ENCODE measurements around the gene FRMD4B.

The FRMD4B gene

DNA sequence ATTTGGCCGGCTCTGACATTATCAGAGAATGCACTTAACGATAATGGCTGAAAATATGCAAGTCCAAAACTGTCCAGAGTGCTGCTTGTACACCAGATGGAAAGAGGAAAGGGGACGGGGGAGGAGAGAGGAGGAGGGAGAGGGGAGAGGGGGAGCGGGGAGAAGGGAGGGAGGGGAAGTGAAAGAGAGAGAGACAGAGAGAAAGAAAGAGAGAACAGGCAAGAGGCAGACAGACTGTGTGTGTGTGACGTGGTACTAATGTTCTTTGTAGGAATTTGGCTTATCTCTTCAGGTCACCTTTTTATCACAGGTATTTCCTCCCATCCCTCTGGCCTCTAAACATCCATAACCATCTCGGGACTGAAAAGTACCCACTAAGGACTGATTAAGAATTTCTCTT is 188.4 kb downstream of the FRMD4B start:
- DNase-seq = no peak

DNA sequence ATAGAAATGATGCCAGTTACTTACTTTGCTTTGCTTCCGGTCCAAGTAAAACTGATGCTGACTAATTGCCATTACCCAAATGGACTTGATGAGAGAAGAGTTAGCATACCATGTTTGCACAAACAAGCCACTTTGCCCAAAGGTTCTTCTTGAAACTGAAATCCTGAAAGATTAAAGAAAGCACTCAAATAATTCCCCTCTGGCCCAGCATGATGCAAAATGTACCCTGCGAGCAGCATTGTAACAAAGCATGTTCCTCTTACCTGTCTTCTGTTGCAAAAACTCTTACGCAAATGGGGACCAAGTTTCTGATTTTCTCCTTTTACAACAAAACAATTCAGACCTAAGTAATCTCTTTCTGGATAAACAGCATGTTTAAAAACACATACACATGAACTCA is 189.0 kb downstream of the FRMD4B start:
- DNase-seq = no peak

DNA sequence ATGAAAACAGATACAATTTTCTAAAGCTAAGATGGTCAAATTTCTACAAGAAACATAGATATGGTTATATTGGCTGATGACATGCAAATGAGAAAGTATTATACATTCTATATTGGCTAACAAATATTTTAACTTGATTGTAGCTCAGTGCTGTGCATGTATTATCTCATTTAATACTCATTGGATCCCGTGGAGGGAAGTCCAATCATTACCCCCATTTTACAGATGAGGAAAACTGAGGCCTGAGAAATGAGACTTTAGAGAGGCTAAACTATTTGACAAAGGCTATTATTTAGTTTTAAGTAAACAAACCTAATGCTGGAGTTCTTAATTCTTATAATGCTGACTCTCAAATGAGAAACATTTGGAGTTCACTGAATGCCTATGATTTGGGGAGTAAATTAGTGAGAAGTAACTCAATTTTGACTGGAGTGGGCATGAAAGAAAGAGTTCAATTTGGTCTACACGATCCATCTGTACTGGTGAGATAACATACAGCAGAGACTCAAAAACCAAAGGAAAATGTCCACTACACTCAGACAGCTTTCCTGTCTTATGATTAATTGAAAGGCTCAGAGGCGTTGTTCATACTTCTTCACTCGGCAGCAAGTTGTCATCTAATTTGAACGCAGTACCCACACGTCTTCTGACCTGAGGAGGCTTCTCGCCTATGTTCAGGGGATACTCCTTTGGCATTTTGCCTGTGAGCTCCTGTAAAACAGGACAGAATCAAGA is 191.3 kb downstream of the FRMD4B start:
- DNase-seq = no peak

DNA sequence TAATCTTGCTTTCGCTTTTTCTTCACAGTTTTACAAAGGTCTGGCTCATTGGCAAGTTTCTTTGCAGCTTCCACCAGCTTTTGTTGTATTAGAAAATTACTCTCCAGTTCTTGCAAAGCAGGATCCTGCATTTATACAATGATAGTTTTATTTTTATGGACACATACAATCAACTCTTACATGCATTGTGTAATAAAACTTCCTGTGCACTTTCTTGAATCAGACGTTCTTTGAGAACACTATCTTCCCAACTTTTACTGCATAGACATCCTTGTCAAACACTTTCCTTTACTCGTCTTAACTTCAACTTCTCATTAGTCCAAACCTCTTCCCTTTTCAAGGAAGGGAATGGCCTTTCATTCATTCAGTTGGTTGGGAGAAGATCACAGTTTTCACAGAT is 192.1 kb downstream of the FRMD4B start:
- no peak for DNase-seq

DNA sequence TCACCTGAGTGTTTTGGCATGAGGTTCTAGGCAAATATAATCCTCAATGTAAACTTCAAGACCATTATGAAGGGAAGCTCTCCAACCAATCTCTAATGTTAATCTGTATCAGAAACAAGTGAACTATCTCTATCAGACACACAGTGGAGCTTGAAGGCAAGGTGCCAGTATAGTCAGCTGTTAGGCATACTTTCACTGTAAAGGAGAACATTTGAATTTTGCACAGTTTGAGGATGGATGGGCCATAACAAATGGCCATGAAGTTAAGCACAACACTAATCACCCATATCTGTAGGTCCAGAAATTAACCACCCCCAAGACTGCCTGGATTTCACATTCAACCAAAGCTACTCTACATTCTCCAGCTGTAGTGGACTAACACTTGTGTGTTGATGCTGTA is 194.4 kb downstream of the FRMD4B start:
- no peak for DNase-seq

DNA sequence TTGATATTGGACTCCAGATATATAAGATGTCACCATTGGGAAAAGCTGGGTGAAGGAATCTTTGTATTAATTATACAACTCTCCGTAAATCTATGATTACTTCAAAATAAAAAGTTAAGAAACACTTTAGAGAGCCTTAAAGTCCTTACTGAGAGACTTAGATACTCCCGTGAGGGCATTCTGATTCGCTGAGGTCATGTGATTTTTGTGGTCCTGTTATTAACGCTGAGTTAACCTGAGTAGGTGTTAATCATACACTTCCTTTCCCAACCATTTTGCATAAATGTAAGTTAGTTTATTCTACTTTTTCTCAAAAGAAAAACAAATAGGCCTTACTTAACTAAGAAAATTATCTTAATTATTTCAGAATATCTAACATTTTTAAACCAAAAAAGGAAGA is 196.4 kb downstream of the FRMD4B start:
- DNase-seq = no peak

DNA sequence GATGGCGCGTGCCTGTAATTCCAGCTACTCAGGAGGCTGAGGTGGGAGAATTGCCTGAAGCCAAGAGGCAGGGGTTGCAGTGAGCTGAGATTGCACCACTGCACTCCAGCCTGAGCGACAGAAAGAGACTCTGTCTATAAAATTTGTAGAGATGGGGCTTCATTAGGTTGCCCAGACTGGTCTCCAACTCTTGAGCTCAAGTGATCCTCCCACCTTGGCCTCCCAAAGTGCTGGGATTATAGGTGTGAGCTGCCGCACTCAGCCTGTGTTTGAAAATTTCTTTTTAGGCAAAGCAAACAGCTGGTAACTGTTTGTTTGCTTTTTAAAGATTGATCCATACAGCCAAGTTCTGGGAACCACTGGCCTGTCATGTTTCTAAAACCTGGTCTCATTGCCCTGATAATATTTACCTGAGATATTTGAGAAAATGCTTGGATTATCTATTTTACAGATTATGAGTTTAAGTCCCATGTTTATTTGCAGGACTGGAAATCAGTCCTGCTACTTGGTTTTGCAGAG is 199.3 kb downstream of the FRMD4B start:
- DNase-seq = no peak

DNA sequence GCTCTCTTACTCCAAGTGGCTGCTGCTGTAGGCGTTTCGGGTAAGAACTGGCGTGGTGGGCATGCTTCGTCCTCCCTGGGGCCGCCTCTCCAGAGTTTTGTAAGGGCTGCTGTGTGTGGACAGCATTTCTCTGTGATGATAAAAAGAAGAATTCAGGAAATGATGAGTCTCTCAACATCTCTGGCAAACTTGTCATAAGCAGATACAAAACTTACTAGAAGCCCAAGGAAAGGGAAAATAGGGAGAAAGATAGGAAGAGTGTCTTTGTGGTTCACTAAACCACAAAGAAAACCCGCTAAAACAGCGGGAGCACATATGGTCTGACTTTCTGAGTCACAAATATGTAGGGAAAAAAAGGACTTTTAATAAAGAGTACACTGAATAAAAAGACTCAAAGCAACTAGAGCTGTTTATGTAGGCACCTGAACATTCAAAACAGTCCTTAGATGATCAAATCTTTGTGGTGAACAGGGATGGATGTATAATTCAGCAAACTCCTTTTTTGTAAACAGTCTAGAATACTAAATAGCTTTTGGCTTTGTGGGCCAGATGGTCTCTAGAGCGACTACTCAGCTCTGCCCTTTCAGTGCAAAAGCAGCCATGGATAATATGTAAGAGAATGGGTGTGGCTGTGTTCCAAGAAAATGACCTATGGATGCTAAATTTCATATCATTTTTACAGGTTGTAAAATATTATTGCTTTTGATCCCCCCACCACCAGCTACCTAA is 203.1 kb downstream of the FRMD4B start:
- no peak for DNase-seq

DNA sequence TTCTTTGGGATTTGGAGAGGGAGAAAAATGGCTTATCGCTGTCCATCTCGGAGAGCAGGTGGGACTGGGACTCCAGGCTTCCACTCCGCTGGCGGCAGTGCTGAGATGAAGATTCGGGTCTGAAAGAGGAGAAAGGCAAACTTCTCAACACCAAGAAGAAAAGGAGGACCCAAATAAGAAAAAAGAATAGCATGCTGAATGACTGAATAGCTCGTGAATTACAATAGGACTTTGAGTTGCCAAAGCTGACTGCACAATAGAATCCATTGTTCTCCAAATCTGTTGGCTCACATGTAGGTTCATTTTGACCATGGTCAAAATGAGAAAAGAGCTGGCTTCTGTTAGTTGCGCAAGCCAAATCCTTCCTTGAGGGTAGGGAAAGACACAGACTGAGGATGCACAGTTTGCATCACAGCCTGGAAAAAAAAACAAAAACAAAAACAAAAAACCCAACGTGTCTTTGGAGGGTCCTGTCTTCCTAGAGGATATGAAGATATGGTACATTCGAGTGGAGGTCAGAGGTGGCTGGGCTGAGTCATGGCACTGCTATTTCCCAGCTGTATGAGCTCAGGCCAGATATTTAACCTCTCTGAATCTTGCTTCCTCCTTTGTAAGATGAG is 204.2 kb downstream of the FRMD4B start:
- no peak for DNase-seq

DNA sequence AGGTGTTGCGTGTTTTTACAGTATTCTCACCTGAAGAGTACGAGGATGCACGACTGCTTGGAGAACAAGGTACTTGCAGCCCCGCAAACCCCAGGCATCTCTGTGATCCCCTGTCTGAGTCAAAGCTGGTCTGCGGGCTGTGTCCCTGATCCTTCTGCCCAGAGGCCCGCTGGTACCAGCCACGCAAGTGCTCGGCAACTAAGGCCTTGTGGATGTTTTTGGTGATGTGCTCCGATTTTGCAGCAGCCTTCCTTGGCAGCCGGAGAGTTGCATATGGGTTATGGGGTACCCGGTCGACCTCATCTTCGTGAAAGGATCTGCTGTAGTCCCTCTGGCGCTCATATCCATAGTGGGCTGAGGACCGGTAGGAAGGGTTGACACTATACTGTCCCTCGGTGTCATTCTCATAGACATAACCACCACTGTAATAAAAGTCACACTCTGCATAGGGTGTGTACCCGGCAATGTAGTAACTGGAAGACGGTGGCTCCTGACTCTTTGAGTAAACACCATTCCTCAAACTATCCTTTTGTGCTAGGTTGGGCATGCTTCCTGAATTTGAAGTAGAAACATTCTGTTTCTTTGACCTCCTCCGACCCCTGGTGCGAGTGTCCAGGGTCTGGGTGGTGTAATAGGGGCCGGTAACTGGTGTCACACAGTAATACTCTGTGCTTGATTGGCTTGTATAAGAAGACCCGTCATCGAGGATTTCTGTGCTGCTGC is 204.9 kb downstream of the FRMD4B start:
- DNase-seq = no peak

DNA sequence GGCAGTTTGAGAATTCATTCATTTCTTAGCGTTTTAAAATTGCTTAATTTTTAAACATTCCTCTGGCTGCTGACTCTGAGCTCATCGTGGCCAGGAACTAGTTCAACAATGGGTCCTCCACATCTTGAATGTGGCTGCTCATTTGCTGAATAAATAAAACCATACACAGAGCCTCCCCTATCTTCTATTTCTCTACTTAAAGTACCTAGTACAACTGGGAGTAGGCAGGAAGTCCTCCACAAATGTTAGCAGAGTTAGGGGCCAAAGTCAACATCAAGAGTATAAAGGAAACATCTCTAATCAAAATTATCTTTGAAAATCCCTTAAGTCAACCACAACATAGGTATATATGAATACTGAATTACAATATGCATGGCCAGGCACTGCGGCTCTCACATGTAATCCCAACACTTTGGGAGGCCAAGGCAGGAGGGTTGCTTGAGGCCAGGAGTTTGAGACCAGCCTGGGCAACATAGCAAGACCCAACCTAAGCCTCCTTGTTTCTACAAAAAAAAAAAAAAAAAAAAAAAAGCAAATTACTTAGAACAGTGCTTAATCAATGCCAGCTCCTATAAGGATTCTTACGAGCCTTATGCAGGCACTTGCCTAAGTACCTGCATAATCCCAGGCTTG is 206.0 kb downstream of the FRMD4B start:
- no peak for DNase-seq

DNA sequence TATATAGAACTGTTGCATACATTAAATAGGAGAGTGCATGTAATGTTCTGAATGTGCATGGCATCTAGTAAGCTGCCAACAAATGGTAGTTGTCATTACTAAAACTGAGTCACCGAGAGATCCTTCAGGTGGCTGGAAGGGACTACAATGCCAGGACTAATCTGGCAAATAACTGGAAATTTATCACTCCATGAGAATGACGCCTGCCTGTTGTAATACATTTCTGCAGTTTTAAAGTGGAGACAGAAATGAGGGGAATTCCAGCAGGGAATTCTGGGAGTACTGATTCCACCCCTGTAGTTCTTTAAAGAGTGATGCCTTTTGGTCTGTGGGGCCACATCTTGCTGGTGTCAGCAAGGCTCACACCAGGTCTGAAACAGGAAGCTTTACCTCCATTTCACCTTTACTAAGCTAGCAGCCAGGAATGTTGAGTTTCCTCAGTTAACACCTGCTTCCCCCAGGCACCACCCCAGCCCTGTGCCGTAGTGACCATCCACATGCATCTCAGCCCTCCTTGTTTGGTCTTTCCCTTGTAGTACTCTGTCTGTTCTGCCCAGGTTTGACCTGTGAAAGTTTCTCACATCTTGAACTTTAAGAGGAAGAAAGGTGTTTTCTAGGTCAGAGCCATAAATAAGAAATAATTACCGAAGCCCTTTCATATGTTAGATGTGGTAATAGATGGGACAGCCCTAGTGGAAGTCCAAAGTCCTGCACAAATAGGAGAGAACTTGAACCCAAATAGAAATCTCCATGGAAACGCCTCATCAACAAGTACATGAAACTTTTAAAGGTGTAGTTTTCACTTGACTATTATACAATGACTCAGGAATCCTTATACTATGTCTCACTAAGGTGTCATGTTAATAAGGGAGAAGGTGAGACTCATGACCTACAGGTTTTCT is 206.8 kb downstream of the FRMD4B start:
- no peak for DNase-seq

DNA sequence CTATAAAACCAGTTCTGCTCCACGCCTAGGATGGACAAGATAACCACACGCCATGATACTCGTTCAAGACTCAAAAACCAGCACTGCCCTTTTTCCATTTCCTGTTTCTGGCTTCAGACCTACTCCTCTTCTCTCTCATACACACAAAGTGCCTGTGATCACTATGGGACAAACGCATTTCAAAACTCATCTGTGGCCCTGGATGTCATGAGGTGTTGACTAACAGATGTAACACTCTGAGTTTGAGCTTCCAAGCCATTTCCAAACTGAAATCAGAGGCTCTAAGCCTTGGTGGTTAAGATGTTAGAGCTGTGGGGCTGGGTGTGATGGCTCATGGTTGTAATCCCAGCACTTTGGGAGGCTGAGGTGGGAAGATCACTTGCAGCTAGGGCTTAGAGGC is 207.8 kb downstream of the FRMD4B start:
- DNase-seq = no peak

DNA sequence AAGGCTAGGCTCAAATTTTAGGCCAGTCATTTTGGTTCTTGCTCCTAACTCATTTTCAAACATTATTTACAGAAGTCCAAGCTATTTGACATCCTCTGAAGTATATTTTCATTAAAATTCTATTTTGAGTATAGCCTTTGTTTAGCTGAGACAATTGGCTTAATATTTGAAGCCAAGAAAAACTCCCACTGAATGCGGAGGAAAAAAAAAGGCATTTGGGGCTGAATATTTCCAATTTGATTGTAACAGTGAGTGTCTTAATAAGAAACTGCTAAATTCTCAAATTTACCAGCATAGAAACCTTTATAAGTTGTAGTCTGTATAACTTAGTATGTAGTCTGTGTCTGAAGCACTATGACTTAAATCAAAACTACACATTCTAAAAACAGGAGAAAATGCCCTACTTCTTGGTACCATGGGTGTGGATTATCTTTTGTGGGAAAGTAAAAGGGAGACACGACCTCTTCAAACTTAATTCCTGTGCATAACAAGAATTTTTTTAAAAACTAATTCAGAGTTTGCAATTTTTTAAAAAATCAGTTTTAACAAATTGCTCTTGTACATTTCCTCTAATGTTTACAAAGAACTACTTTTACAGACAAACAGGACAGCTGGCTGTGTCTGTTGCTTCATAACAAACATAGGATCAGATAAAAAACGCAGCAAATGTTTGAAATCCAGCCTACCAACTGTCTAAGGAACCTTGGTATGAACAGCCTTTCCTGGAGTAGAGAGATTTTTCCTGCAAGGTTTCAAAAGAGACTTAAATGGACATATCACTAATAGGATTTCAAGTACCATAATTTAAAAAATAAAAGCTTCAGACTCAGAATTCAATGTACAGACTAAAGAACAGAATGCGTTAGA is 210.8 kb downstream of the FRMD4B start:
- DNase-seq = no peak

DNA sequence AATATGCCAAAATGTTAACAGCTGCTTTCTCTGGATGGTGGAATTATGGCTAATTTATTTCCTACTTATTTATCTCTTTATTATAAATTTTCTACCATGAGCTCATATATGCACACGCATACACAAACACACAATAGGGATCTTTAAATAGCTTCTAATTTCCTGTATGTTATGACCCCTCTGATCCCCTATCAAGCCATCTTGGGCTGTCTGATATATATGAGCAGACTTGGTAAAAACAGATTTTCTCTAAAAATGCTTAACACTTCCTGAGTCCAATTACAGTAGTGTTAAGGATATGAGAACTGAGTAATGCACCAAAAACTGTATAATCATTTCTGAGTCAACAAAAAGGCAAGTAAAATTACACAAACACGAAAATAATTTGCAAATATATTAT is 211.4 kb downstream of the FRMD4B start:
- DNase-seq = no peak

DNA sequence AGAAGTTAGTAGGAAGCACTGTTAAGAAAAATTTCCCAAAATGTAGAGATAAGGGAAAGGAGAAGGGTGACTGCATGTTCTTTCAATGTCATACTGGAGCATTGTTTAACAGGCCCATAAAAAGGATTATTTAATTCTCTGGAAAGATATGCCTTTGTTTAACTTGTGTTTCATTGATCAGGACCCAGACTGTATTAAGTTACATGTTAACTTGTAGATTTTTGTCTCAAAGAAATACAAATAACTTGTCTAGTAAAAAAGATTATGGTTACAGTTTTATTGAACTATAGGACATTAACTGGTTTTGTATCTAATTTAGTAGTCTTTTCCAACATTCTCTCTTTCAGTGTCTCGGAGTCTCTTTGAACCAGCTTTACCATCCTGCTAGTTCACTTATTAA is 213.8 kb downstream of the FRMD4B start:
- DNase-seq = no peak

DNA sequence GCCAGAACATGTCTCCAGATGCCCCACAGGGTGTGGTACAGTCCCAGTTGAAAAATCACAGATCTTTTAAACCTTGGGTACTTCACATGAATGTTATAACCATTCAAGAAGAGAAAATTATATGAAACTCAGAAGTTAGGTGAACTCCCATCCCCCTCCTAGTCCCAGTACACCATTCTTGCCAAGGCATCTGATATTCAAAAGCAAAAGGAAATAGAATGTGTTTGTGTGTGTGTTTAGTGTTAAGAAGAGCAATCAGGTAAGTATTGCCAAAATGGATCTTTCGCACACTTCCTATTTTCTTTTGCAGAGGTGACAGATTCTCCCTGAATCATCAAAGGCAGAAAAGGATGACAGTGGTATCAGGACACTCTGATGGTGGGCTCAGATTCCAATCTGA is 219.4 kb downstream of the FRMD4B start:
- no peak for DNase-seq

DNA sequence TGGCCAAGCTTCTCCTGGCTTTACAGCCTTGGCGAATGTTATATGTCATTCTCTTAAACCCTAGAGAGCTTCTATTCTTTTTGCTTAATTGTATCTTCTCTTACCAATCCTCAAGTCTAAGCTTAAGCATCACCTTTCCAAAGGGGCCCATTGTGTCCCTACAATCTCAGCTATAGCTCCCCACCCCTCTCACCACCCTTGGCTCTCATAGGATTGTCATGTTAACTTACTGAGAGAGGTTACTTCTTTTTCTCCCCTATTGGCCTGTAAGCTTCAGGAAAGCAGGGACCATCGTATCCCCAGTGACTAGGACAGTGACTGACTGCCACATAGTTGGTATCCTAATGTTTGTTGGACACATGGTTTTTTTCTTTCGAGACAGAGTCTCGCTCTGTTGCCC is 220.1 kb downstream of the FRMD4B start:
- no peak for DNase-seq

DNA sequence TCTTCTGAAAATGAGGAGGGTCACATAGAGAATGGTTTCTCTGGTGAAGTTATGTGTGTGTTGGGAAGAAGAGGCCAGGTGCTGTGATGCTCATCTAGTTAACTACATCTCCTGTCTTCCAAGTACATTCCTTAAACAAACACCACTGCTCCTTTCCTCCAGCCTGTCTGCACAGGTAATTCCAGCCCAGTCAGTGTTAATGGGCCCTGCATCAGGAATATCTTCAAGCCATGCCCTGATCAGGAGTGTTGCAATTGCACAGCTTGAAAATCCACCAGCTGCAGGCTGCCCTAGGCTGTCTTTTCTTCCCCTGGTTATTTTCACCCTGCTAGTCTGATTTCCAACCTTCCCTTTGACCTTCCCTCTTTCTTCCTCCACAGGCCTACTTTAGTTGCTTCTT is 221.6 kb downstream of the FRMD4B start:
- no peak for DNase-seq

DNA sequence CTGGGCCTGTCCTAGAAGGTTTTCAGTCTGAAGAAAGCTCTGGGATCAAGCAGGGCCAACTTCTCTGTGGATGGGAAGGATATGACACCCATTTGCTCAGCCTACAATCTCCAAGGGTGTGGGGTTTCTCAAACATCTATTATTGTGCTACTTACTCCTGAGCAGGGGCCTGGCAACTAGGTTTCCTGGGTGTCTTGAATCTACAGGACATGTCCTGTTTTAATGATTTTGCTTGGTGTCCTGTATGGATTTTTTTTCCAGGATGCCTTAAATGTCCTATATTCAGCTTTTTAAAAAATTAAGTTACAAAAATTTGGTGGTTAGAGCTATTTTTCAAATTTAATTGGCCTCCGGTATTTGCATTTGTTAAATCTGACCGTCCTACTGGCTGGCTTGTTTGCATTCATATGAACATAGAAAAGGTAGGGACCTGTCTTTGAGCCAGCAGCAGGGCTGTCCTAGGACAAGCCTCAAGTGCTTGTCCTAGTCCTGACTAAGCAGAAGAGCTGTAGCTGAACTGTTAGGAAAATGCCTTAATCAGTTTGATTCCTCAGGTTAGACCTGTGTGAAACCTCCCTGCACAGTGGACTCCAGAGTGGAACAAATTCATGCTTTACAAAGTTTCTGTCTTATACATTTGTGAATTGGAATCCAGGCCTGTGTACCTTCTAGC is 223.4 kb downstream of the FRMD4B start:
- no peak for DNase-seq
